Thoracic aorta (tissue), 2 donors: Measurements from ENCODE around the gene SLC13A3. TPM values are rescaled to one million over a fixed set of nuclear protein-coding genes. Genes with fewer than 3 reads are reported as not detected.

Experiments used
- ATAC-seq: fragments of 150-250 bp; one replicate; pipeline ENCODE4 v1.8.0; 2017; ENCODE audit warnings: low read depth; ENCODE audit not compliant: insufficient number of reproducible peaks, low FRiP score
- DNase-seq: peaks from one replicate; pipeline ENCODE4 v3.0.0-alpha.2; 2020; ENCODE audit warnings: low spot score
- H3K27ac ChIP-seq, 2 donors: fragments of 200-600 bp; sonication (generic); 1 replicate in 1 of 2; 2 replicates in 1 of 2; pipeline ENCODE4 v1.5.1; 2016; ENCODE audit warnings: mild to moderate bottlenecking in 2 of 2, moderate library complexity in 2 of 2
- H3K27me3 ChIP-seq: fragments of 200-600 bp; sonication (generic); replicated peaks from 2 replicates; pipeline ENCODE4 v1.6.0; 2016; ENCODE audit warnings: mild to moderate bottlenecking; ENCODE audit not compliant: insufficient read depth
- H3K36me3 ChIP-seq: fragments of 200-600 bp; sonication (generic); one replicate; pipeline ENCODE4 v1.5.1; 2016
- H3K4me1 ChIP-seq, 2 donors: fragments of 200-600 bp; sonication (generic); 1 replicate in 1 of 2; 2 replicates in 1 of 2; pipeline versions ENCODE4 v1.5.1 to v1.6.0; 2016; ENCODE audit warnings: low read depth in 2 of 2, mild to moderate bottlenecking in 1 of 2; ENCODE audit not compliant: control insufficient read depth in 1 of 2
- H3K4me3 ChIP-seq: fragments of 200-600 bp; sonication (generic); 2 replicates; pipeline ENCODE4 v1.5.1; 2016; ENCODE audit warnings: mild to moderate bottlenecking
- H3K9me3 ChIP-seq: fragments of 200-600 bp; sonication (generic); 2 replicates; pipeline ENCODE4 v1.5.1; 2016
- CTCF ChIP-seq: fragments of 200-600 bp; sonication (generic); IDR thresholded peaks from one replicate; pipeline ENCODE4 v1.5.1; 2019; ENCODE audit warnings: antibody characterized with exemption
- total RNA-seq, 2 donors: library from RNA; depleted of rRNA; stranded (reverse); fragments of >200 nt; gene quantifications; one replicate each; pipeline versions ENCODE4 v1.1.0 to v1.2.3, GENCODE V29; 2016

SLC13A3 gene
- total RNA-seq, 2 donors from 2014 or later, result 3.2 to 4.9 TPM

GRCh38 chr20:46689754-46690085, 38.5 kb upstream of the SLC13A3 start:
- no peak for DNase-seq
- no peak for TF ChIP-seq CTCF
- no peak for ATAC-seq
- H3K4me3 ChIP-seq, result peak overlapping the region; percentile 95
- peaks cover 5% of the 10 kb centered on the region for H3K36me3 ChIP-seq
- H3K4me1 ChIP-seq, result peaks cover 17 to 21% of the 10 kb centered on the region in 2 donors
- no peaks in the 10 kb centered on the region for H3K27me3 ChIP-seq
- H3K27ac ChIP-seq, result peak overlapping the region; percentile 85 to 96
- H3K9me3 ChIP-seq, result no peaks in the 10 kb centered on the region

GRCh38 chr20:46689082-46689753, 38.0 kb upstream of the SLC13A3 start, which contains the start of gene TP53RK:
TP53RK (minus strand) TSS chr20:46689444; CDS start chr20:46689414, 30 bp downstream.
- ATAC-seq (peak; percentile 99), DNase-seq (peak; percentile 95)
- Histone ChIP-seq H3K36me3 (peaks cover 5% of the 10 kb centered on the region), H3K27me3 (no peaks in the 10 kb centered on the region), H3K9me3 (no peaks in the 10 kb centered on the region), H3K27ac (peak within 1 kb of the TSS; percentile 85 to 96), H3K4me3 (peak within 1 kb of the TSS; percentile 95), H3K4me1 (peaks cover 17 to 26% of the 10 kb centered on the region in 2 donors)
- peak; percentile 59 for TF ChIP-seq CTCF

- Histone ChIP-seq H3K4me1 (peaks cover 19 to 32% of the 10 kb centered on the region in 2 donors), H3K27me3 (no peaks in the 10 kb centered on the region), H3K27ac (peak overlapping the region; percentile 85 to 96), H3K36me3 (peaks cover 5% of the 10 kb centered on the region), H3K4me3 (peak overlapping the region; percentile 95), H3K9me3 (no peaks in the 10 kb centered on the region)
- DNase-seq, result no peak
- ATAC-seq, result peak; percentile 9
- no peak for TF ChIP-seq CTCF
These were observed 37.2 kb upstream of the SLC13A3 start for GRCh38 chr20:46688151-46689081.

GRCh38 chr20:46683939-46684750, 32.9 kb upstream of the SLC13A3 start:
- no peaks in the 10 kb centered on the region for H3K27me3 ChIP-seq
- DNase-seq, result no peak
- peaks cover 28 to 43% of the 10 kb centered on the region in 2 donors for H3K4me1 ChIP-seq
- peak overlapping the region; percentile 68 for H3K4me3 ChIP-seq
- TF ChIP-seq CTCF, result no peak
- no peak for ATAC-seq
- no peaks in the 10 kb centered on the region for H3K9me3 ChIP-seq
- H3K27ac ChIP-seq, result peak overlapping the region; percentile 38 to 60
- peaks cover 5% of the 10 kb centered on the region for H3K36me3 ChIP-seq
